Right lobe of liver (tissue), 6 donors: ENCODE results near the gene TNKS1BP1. TPM values are rescaled to one million over a fixed set of nuclear protein-coding genes. Genes with fewer than 3 reads are reported as not detected.

Experiments
- ATAC-seq, 4 donors: fragments of 200-7000 bp; cut with Tn5 transposase; one replicate each; pipeline ENCODE4 v1.9.1; 2020; ENCODE audit warnings: mild to moderate bottlenecking in 4 of 4, moderate library complexity in 4 of 4
- DNase-seq, 3 donors: peaks; one replicate each; pipeline ENCODE4 v3.0.0-alpha.2; 2020
- H3K27ac ChIP-seq, 3 donors: fragments of 200-600 bp; one replicate each; pipeline ENCODE4 v1.8.0; 2022
- H3K27me3 ChIP-seq, 2 donors: fragments of 200-600 bp; one replicate each; pipeline ENCODE4 v1.8.0; 2022
- H3K36me3 ChIP-seq, 4 donors: fragments of 200-600 bp; sonication (generic) in 1 of 4; one replicate each; pipeline versions ENCODE4 v1.5.1 to v1.8.0; 2017 to 2022; ENCODE audit warnings: control low read depth in 1 of 4
- H3K4me1 ChIP-seq, 4 donors: fragments of 200-600 bp; sonication (generic) in 1 of 4; one replicate each; pipeline versions ENCODE4 v1.5.1 to v1.8.0; 2017 to 2022; ENCODE audit warnings: control low read depth in 1 of 4
- H3K4me3 ChIP-seq, 3 donors: fragments of 200-600 bp; one replicate each; pipeline ENCODE4 v1.8.0; 2022
- H3K9me3 ChIP-seq, 4 donors: fragments of 200-600 bp; sonication (generic) in 1 of 4; one replicate each; pipeline versions ENCODE4 v1.5.1 to v1.8.0; 2017 to 2022; ENCODE audit warnings: control low read depth in 1 of 4
- CTCF ChIP-seq, 4 donors: fragments of 200-600 bp in 3 of 4; fragments of 450-650 bp in 1 of 4; IDR thresholded peaks; one replicate each; pipeline versions ENCODE4 v1.5.1 to v1.8.0; 2016 to 2022; ENCODE audit warnings: antibody characterized with exemption in 4 of 4, mild to moderate bottlenecking in 2 of 4
- POLR2A ChIP-seq: fragments of 450-650 bp; IDR thresholded peaks from one replicate; pipeline ENCODE4 v1.6.1; 2017; ENCODE audit warnings: antibody characterized with exemption, mild to moderate bottlenecking
- WGBS: methylation state at CpG from one replicate; pipeline ENCODE4 v1.1.6; 2018; ENCODE audit warnings: low coverage, low lambda C conversion rate; ENCODE audit not compliant: insufficient coverage; ENCODE audit errors: missing lambda C conversion rate; 5-methylcytosine and 5-hydroxymethylcytosine counted together
- intact Hi-C, 2 donors: fragments of 100-400 bp; cut with DNase I; formaldehyde crosslinking; loops; one replicate each; pipeline versions ENCODE4 v1.11.2 to v1.14.1; 2022
- total RNA-seq, 6 experiments: library from RNA; depleted of rRNA in 2 of 6; stranded (reverse); fragments of >200 nt in 2 of 6; fragmentation: NEBNext Ultra II Directional in 3 of 6; extraction: Animal tissue kit (Norgen Biotek cat#: 25700) in 3 of 6; gene quantifications; one replicate each; pipeline versions ENCODE4 v1.1.0 to v1.2.4, GENCODE V29; 2016 to 2023
- donor health status: DM: no; HTN: yes; CAD: no.
- donor health status: DM: no; HTN: no; CAD: no.
- donor health status: DM: no; HTN: no; CAD: no.
- donor health status: DM: no; HTN: yes; CAD: no.
- donor health status: DM: no; HTN: yes; CAD: no.

TNKS1BP1 gene
- total RNA-seq, 6 experiments from 2014 or later = 52.4 to 124 (median 92.7) TPM

- DNase-seq = no peak
- intact Hi-C loops = no loop called here
- TF ChIP-seq CTCF (IDR thresholded peaks at IDR 0.05) (no peak), POLR2A (no peak)
- Histone ChIP-seq H3K9me3 (no peaks in the 10 kb centered on the region), H3K27ac (no peak overlapping the region), H3K27me3 (no peaks in the 10 kb centered on the region), H3K4me3 (no peak overlapping the region), H3K4me1 (no peaks in the 10 kb centered on the region), H3K36me3 (no peaks in the 10 kb centered on the region)
- no peak for ATAC-seq
These were observed 58.6 kb downstream of the TNKS1BP1 start for GRCh38 chr11:57266157-57266556.

GRCh38 chr11:57263351-57263750 is 61.4 kb downstream of the TNKS1BP1 start:
- no peak for DNase-seq
- TF ChIP-seq POLR2A (no peak), CTCF (IDR thresholded peaks at IDR 0.05) (no peak)
- Histone ChIP-seq H3K27me3 (no peaks in the 10 kb centered on the region), H3K9me3 (no peaks in the 10 kb centered on the region), H3K27ac (no peak overlapping the region), H3K4me1 (no peaks in the 10 kb centered on the region), H3K4me3 (no peak overlapping the region), H3K36me3 (no peaks in the 10 kb centered on the region)
- intact Hi-C loops = no loop called here
- WGBS = 77% methylated on average over 7 of the region's 7 CpGs
- no peak for ATAC-seq

- H3K4me1 ChIP-seq = no peaks in the 10 kb centered on the region
- ATAC-seq (no peak), DNase-seq (no peak)
- 68% methylated on average over 4 of the region's 4 CpGs for WGBS
- no peak for TF ChIP-seq CTCF (IDR thresholded peaks at IDR 0.05)
- no peak for TF ChIP-seq POLR2A
- no peak overlapping the region for H3K4me3 ChIP-seq
- H3K9me3 ChIP-seq = no peaks in the 10 kb centered on the region
- no peaks in the 10 kb centered on the region for H3K36me3 ChIP-seq
- intact Hi-C loops = no loop called here
- no peaks in the 10 kb centered on the region for H3K27me3 ChIP-seq
- no peak overlapping the region for H3K27ac ChIP-seq
These were observed 62.6 kb downstream of the TNKS1BP1 start for GRCh38 chr11:57262157-57262556.

GRCh38 chr11:57260937-57261783 is 63.6 kb downstream of the TNKS1BP1 start:
- H3K27ac ChIP-seq = no peak overlapping the region
- H3K27me3 ChIP-seq = no peaks in the 10 kb centered on the region
- no peaks in the 10 kb centered on the region for H3K4me1 ChIP-seq
- H3K9me3 ChIP-seq = peaks cover 0 to under 1% (median 0%) of the 10 kb centered on the region in 4 donors
- WGBS = 50% methylated on average over 5 of the region's 5 CpGs
- intact Hi-C loops = no loop called here
- TF ChIP-seq POLR2A (no peak), CTCF (IDR thresholded peaks at IDR 0.05) (no peak)
- DNase-seq (no peak), ATAC-seq (no peak)
- H3K36me3 ChIP-seq = no peaks in the 10 kb centered on the region
- H3K4me3 ChIP-seq = no peak overlapping the region
